HEK293T (cell line): Measurements from ENCODE around the gene DHRSX.

ENCODE experiments used
- BHLHE40 ChIP-seq: fragments of 450-650 bp; IDR thresholded peaks from 2 replicates; pipeline ENCODE4 v1.6.1; 2016; ENCODE audit warnings: mild to moderate bottlenecking, moderate library complexity, borderline replicate concordance
- CTBP1 ChIP-seq: fragments of 450-650 bp; IDR thresholded peaks from 2 replicates; pipeline ENCODE4 v1.6.1; 2016; ENCODE audit warnings: borderline replicate concordance
- FOXA1 ChIP-seq: fragments of 450-650 bp; IDR thresholded peaks from 2 replicates; pipeline ENCODE4 v1.6.1; 2016; ENCODE audit warnings: mild to moderate bottlenecking
- FOXM1 ChIP-seq: fragments of 450-650 bp; IDR thresholded peaks from 2 replicates; pipeline ENCODE4 v1.6.1; 2017; ENCODE audit warnings: mild to moderate bottlenecking, borderline replicate concordance
- HDGF ChIP-seq: fragments of 450-650 bp; IDR thresholded peaks from 2 replicates; pipeline ENCODE4 v1.6.1; 2017; ENCODE audit warnings: antibody characterized with exemption, borderline replicate concordance
- L3MBTL2 ChIP-seq: fragments of 450-650 bp; conservative IDR thresholded peaks from 2 replicates; pipeline ENCODE4 v1.6.1; 2016; ENCODE audit warnings: mild to moderate bottlenecking
- LEF1 ChIP-seq: fragments of 450-650 bp; IDR thresholded peaks from 2 replicates; pipeline ENCODE4 v1.6.1; 2017; ENCODE audit warnings: mild to moderate bottlenecking, borderline replicate concordance
- NFRKB ChIP-seq: fragments of 450-650 bp; IDR thresholded peaks from 2 replicates; pipeline ENCODE4 v1.6.1; 2016; ENCODE audit warnings: mild to moderate bottlenecking, moderate library complexity
- SP1 ChIP-seq: fragments of 450-650 bp; IDR thresholded peaks from 2 replicates; pipeline ENCODE4 v1.6.1; 2017
- SUZ12 ChIP-seq: fragments of 450-650 bp; IDR thresholded peaks from 2 replicates; pipeline ENCODE4 v1.6.1; 2016; ENCODE audit warnings: mild to moderate bottlenecking
- TARDBP ChIP-seq: fragments of 450-650 bp; IDR thresholded peaks from 2 replicates; pipeline ENCODE4 v1.6.1; 2016
- ZNF384 ChIP-seq: fragments of 450-650 bp; IDR thresholded peaks from 2 replicates; pipeline ENCODE4 v1.6.1; 2016

DNA sequence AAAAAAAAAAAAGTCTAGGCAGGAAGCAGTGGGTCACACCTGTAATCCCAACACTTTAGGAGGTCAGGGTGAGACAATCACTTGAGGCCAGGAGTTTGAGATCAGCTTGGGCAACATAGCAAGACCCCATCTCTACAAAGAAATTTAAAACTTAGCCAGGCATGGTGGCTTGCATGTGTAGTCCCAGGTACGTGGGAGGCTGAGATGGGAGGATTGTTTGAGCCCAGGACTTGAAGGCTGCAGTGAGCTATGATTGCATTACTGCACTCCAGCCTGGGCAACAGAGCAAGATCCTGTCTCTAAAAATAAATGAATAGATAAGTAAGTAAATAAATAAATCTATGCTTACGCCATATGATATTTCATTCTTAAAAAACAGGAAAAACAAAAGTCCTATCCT, 65.3 kb downstream of the DHRSX start:
- TF ChIP-seq FOXA1 (no peak), SP1 (no peak), NFRKB (no peak), FOXM1 (no peak), BHLHE40 (no peak), CTBP1 (no peak), TARDBP (no peak), ZNF384 (no peak), LEF1 (no peak), HDGF (no peak), L3MBTL2 (no peak), SUZ12 (no peak)
